Measurements from ENCODE around the gene DHRSX.

DNA sequence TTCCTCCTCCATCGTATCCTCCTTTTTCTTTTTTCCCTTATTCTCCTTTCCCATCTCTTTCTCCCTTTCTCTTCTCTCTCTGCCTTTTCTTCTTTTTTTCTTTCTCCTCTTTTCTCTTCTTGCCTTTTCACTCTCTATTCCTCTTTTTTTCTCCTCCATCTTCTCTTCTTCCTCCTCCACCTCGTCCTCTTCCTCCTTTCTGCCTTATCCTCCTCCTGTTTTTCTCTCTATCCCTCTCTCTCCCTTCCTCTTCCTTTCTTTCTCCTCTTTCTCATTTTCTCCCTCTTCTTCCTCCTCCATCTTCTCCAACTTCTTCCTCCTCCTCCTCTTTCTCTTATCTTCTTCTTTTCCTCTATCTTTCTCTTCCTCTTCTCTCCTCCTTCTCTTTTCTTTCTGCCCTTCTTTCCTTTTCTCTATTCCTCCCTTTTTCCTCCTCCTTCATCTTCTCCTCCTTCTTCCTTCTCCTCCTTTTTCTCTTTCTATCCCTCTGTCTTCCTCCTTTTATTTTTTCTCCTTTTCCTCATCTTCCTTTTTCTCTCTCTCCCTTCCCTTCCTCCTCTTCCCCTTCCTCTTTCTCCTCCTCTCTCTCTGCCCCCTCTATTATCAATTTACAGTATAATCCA is 269.1 kb downstream of the DHRSX start:
- TF ChIP-seq, protein P1, sequence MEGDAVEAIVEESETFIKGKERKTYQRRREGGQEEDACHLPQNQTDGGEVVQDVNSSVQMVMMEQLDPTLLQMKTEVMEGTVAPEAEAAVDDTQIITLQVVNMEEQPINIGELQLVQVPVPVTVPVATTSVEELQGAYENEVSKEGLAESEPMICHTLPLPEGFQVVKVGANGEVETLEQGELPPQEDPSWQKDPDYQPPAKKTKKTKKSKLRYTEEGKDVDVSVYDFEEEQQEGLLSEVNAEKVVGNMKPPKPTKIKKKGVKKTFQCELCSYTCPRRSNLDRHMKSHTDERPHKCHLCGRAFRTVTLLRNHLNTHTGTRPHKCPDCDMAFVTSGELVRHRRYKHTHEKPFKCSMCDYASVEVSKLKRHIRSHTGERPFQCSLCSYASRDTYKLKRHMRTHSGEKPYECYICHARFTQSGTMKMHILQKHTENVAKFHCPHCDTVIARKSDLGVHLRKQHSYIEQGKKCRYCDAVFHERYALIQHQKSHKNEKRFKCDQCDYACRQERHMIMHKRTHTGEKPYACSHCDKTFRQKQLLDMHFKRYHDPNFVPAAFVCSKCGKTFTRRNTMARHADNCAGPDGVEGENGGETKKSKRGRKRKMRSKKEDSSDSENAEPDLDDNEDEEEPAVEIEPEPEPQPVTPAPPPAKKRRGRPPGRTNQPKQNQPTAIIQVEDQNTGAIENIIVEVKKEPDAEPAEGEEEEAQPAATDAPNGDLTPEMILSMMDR (IDR thresholded peaks at IDR 0.05) = no peak
- TF ChIP-seq POLR2A (IDR thresholded peaks at IDR 0.05) = no peak

Measured in adrenal gland (tissue), 5 donors.